ENCODE data around the gene DNAJB6. TPM values are rescaled to one million over a fixed set of nuclear protein-coding genes. Genes with fewer than 3 reads are reported as not detected.

DNAJB6 gene
- total RNA-seq, 1 experiment from 2014 or later = 82.5 TPM

- intact Hi-C loops (cut with micrococcal nuclease) = no loop called here
- no peaks in the 10 kb centered on the region for H3K9me2 ChIP-seq (ENCODE audit: insufficient read depth)
- H3K9ac ChIP-seq (ENCODE audit: low read length) = no peak overlapping the region
- no peaks in the 10 kb centered on the region for H3K9me3 ChIP-seq (ENCODE audit: control insufficient read depth in 1 of 2, insufficient read depth in 1 of 2, low read depth in 1 of 2, low read length in 2 of 2)
- POLR2A ChIA-PET = no interaction called here
- no peaks in the 10 kb centered on the region for H3K4me1 ChIP-seq (ENCODE audit: control insufficient read depth in 1 of 2, insufficient read depth in 2 of 2, low read length in 2 of 2)
- TF ChIP-seq TCF7L2 (IDR thresholded peaks at IDR 0.05; ENCODE audit: borderline replicate concordance, extremely low read depth, insufficient read depth, insufficient read length) = no peak
- TF ChIP-seq CTCF (IDR thresholded peaks at IDR 0.05 in 2 of 3, conservative IDR thresholded peaks at IDR 0.05 in 1 of 3; ENCODE audit: borderline replicate concordance in 1 of 3, insufficient read depth in 1 of 3, low read depth in 2 of 3, low read length in 2 of 3) = no peak
- no peak for TF ChIP-seq ELF1 (IDR thresholded peaks at IDR 0.05; ENCODE audit: borderline replicate concordance, low read depth)
- TF ChIP-seq SRF (IDR thresholded peaks at IDR 0.05; ENCODE audit: low read depth) = no peak
- no peak for TF ChIP-seq MAX (IDR thresholded peaks at IDR 0.05)
- TF ChIP-seq ATF3 (IDR thresholded peaks at IDR 0.05) = no peak
- no peak for TF ChIP-seq EGR1 (IDR thresholded peaks at IDR 0.05; ENCODE audit: low read depth)
- TF ChIP-seq ZNF274 (IDR thresholded peaks at IDR 0.05; ENCODE audit: low read depth, low read length) = no peak
- TF ChIP-seq REST (IDR thresholded peaks at IDR 0.05; ENCODE audit: low read depth) = no peak
- TF ChIP-seq SP1 (IDR thresholded peaks at IDR 0.05; ENCODE audit: low read depth) = no peak
- no peak for TF ChIP-seq POLR2AphosphoS5 (IDR thresholded peaks at IDR 0.05; ENCODE audit: low read depth, low read length)
- TF ChIP-seq FOSL1 (IDR thresholded peaks at IDR 0.05; ENCODE audit: low read depth) = no peak
- no TSS peak for BruUV-seq (replicated peaks)
- DNase-seq (ENCODE audit: low read depth, low spot score) (no peak), ATAC-seq (no peak)
- RAD21 ChIA-PET (ENCODE audit: low non-redundant PET in 1 of 2, low total read pairs in 2 of 2, uncharacterized antibody in 2 of 2, unreplicated experiment in 2 of 2) = no interaction called here
- no peak overlapping the region for H2AFZ ChIP-seq (ENCODE audit: low read depth, low read length, poor library complexity, severe bottlenecking)
- H3K4me2 ChIP-seq (ENCODE audit: low read length) = no peak overlapping the region
- CTCF ChIA-PET = no interaction called here
- no peaks in the 10 kb centered on the region for H3K27me3 ChIP-seq (ENCODE audit: insufficient read depth, low read length)
- H3K36me3 ChIP-seq (ENCODE audit: control insufficient read depth in 1 of 2, insufficient read depth in 2 of 2, low read length in 2 of 2) = no peaks in the 10 kb centered on the region
- H3K27ac ChIP-seq (ENCODE audit: low read depth, low read length) = no peak overlapping the region
- H3K4me3 ChIP-seq (replicated peaks in 1 of 2; ENCODE audit: low read depth in 1 of 2, low read length in 2 of 2) = no peak overlapping the region
- no peaks in the 10 kb centered on the region for H3K79me2 ChIP-seq (ENCODE audit: insufficient read depth, low read length)
- no peaks in the 10 kb centered on the region for H4K20me1 ChIP-seq (ENCODE audit: insufficient read depth)
Observed at GRCh38 chr7:157444011-157444842, 107.4 kb downstream of the DNAJB6 start.
